ENCODE data around the gene KANSL1.
A peak's percentile ranks its signal among the peaks of the same experiment; 100 is the strongest.
"Not testable (repeated sequence)": the region's sequence is repeated elsewhere in the genome, so short reads cannot be mapped to it uniquely, and the experiment has no call there.

The KANSL1 gene

DNA sequence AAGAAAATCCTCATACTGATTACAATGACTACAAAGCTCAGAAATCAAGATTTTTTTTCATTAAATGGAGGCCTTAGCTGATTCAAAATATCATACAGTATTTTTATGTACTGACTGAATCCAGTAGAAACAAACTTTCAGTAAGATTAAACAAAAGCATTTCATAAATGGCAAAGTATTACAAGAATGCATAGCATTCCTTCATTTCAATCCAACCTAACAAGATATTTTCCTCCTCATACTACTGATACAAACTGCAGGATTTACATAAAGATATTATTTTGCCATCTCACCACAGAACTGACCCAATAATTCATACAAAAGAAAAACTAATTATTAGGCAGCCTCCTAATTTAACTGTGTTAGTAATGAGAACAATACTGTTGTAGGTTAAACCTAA lies 6.2 kb upstream of the KANSL1 start:
- Histone ChIP-seq H2AFZ (ENCODE audit: low read depth, low read length) (no peak overlapping the region), H3K9me3 (ENCODE audit: low read length) (no peaks in the 10 kb centered on the region), H3K4me1 (ENCODE audit: insufficient read depth, low read length) (peaks cover 4% of the 10 kb centered on the region), H3K4me3 (ENCODE audit: low read length) (no peak overlapping the region), H3K27me3 (ENCODE audit: insufficient read depth, low read length) (no peaks in the 10 kb centered on the region), H3K36me3 (ENCODE audit: insufficient read depth, low read length) (peaks cover 4% of the 10 kb centered on the region)

DNA sequence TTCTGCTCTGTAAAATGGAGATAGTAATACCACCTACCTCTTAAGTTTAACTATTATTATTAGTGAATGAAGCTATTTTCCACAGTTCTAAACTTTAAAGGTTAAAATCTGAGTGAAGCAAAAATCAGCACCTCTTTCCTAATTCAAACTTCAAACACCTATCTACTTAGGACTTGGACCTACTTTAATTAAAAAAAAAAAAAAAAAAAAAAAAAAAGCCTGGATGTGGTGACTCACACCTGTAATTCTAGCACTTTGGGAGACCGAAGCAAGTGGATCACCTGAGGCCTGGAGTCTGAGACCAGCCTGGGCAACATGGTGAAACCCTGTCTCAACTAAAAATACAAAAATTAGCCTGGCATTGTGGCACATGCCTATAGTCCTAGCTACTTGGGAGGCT lies 5.0 kb upstream of the KANSL1 start:
- H2AFZ ChIP-seq (ENCODE audit: low read depth, low read length), result no peak overlapping the region
- H3K4me3 ChIP-seq (ENCODE audit: low read length), result no peak overlapping the region
- peaks cover 7% of the 10 kb centered on the region for H3K4me1 ChIP-seq (ENCODE audit: insufficient read depth, low read length)
- no peaks in the 10 kb centered on the region for H3K27me3 ChIP-seq (ENCODE audit: insufficient read depth, low read length)
- peaks cover 4% of the 10 kb centered on the region for H3K36me3 ChIP-seq (ENCODE audit: insufficient read depth, low read length)
- H3K9me3 ChIP-seq (ENCODE audit: low read length), result no peaks in the 10 kb centered on the region

DNA sequence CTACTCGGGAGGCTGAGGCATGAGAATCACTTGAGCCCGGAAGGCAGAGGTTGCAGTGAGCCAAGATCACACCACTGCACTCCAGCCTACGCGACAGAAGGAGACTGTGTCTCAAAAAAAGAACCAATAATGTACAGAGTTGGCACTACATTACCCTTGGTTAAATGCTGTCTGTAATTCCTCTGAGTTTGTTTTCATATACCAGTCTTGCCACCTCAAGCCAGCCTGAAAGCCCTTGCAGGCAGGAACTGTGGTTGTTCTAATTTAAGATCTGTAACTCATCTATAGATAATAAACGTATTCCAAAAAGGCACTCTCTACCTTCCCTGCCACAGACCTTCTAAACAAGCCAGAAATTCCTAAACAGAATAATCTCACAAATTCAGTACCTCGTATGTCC lies 4.3 kb upstream of the KANSL1 start:
- Histone ChIP-seq H3K36me3 (ENCODE audit: insufficient read depth, low read length) (peaks cover 4% of the 10 kb centered on the region), H3K4me1 (ENCODE audit: insufficient read depth, low read length) (peaks cover 7% of the 10 kb centered on the region), H3K4me3 (ENCODE audit: low read length) (no peak overlapping the region), H3K27me3 (ENCODE audit: insufficient read depth, low read length) (no peaks in the 10 kb centered on the region), H2AFZ (ENCODE audit: low read depth, low read length) (no peak overlapping the region), H3K9me3 (ENCODE audit: low read length) (no peaks in the 10 kb centered on the region)

DNA sequence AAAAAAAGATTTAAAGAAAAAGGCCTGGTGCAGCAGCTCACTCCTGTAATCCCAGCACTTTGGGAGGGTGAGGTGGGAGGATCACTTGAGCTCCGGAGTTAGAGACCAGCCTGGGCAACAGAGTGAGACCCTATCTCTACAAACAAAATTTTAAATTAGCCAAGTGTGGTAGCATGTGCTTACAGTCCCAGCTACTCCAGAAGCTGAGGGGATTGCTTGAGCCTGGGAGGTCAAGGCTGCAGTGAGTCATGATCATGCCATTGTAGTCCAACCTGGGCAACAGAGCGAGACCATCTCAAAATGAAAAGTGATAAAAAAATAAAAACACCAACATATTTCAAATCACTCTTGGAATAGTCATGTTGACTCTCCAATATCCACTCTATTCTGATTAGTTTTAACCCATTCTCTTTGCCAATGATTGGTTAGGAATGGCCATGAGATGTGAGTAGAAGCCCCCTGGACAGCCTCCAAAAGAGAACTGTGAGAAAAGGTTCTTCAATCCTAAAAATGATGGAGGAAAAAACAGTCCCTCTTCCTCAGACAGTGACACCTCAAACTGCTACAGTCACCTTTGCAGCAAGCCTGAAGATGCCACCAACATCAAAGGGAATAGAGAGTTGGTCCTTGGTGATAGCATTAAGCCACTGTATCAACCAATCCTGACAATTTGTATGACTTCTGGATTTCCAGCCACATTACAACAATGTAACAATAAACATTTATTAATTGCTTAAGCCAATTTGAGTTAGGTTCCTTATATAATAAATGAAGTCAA lies 2.9 kb upstream of the KANSL1 start:
- H2AFZ ChIP-seq (ENCODE audit: low read depth, low read length), result no peak overlapping the region
- H3K4me1 ChIP-seq (ENCODE audit: insufficient read depth, low read length), result peaks cover 10% of the 10 kb centered on the region
- H3K9me3 ChIP-seq (ENCODE audit: low read length), result no peaks in the 10 kb centered on the region
- no peak overlapping the region for H3K4me3 ChIP-seq (ENCODE audit: low read length)
- H3K27me3 ChIP-seq (ENCODE audit: insufficient read depth, low read length), result no peaks in the 10 kb centered on the region
- H3K36me3 ChIP-seq (ENCODE audit: insufficient read depth, low read length), result peaks cover 4% of the 10 kb centered on the region

DNA sequence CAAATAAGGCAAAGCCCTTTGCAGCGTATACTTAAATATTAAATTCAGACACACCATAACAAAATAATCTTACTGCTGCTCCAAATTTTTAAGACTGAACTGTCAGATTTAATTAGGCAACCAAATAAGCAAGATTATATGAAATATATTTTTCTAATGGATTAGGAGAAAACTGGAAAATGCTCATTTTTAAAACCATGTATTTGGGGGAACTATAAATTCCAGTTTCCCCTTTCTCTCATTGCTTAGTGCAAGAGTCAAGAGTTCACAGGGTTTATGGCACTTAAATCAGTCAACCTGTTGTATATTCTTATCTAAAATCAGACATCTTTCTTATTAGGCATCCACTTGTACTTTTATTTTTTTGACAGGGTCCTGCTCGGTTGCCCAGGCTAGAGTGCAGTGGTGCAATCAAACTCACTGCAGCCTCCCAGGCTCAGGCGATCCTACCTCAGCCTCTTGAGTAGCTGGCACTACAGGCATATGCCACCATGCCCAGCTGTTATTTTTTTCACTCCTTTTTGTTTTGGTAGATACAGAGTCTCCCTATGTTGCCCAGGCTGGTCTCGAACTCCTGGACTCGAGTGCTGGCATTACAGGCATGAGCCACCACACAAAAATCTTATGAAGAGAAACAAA lies 2.1 kb upstream of the KANSL1 start:
- Histone ChIP-seq H3K36me3 (ENCODE audit: insufficient read depth, low read length) (peaks cover 4% of the 10 kb centered on the region), H3K4me3 (ENCODE audit: low read length) (no peak overlapping the region), H2AFZ (ENCODE audit: low read depth, low read length) (no peak overlapping the region), H3K4me1 (ENCODE audit: insufficient read depth, low read length) (peaks cover 17% of the 10 kb centered on the region), H3K27me3 (ENCODE audit: insufficient read depth, low read length) (no peaks in the 10 kb centered on the region), H3K9me3 (ENCODE audit: low read length) (no peaks in the 10 kb centered on the region)

DNA sequence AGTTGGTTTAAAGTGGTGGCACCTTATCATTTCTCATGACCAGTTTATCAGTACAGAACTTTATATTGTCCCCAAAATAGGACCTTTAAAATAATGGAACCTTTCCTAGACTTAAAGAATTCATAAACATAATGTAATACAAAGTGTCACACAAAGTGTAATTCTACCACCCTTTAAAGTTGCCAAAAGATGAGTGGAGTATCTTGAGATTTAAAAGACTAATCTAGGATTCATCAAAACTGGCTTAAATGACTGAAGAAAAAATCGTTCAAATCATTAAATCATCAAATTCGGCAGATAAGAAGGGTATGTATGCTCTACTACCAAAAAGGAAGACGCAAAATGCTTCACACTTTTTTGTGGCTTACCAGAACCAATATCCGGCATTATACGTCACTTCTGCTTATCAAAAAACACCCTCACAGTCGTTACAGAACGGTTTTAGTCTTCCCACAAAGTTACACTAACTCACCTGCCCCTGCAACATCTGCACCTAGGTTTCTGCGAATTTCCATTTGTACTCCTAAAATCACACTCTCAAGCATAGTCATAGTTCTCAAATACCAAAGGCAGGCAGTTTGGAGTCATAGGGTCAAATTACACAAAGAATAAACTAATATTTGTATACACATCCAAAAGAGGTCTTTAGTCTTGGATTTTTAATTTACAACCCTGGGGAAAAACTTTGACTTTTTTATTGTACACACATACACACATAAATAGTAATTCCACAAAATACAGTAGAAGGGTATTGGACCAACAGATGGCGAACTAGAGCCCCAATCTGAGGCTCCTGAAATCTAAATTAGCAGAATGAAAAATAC lies 1.4 kb upstream of the KANSL1 start:
- Histone ChIP-seq H3K9me3 (ENCODE audit: low read length) (no peaks in the 10 kb centered on the region), H3K36me3 (ENCODE audit: insufficient read depth, low read length) (peaks cover 4% of the 10 kb centered on the region), H3K4me1 (ENCODE audit: insufficient read depth, low read length) (peaks cover 23% of the 10 kb centered on the region), H3K4me3 (ENCODE audit: low read length) (peak overlapping the region; percentile 85), H2AFZ (ENCODE audit: low read depth, low read length) (peak overlapping the region; percentile 81), H3K27me3 (ENCODE audit: insufficient read depth, low read length) (no peaks in the 10 kb centered on the region)

DNA sequence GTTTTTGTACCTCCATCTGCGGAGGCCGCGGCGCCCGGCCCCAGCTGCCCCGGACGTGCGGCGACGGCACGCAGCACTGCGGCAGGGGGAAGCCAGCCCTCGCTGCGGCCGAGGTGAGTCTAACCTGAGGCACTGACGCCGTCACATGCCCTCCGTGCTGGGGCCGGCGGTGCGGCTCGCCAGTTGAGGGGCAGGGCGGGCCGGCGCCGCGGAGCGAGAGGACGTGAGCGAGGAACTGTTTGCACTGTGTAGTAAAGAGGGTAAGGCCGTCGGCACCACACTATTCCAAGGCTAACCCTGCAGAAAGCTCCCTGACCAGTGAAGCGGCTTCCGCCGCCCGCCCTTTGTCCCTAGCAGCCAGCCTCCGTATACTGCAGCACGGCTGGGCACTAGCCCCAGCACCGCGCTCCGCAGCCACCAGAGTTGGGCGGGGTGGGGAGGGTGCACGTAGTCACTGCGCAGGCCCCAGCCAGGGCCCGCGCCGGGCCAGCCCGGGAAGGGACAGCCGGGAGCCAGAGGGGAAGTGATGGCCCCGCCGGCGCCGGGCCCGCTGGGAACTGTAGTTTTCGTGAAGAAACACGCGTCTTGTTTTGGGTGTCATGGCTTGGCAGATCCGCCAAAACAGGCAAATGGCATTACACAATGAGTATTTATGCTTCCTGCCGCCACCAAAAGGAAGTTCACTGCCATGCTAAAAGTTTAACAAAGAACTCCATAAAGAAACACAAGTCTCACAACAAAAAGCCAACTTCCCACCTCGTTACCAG lies 580 bp upstream of the KANSL1 start:
- Histone ChIP-seq H3K9me3 (ENCODE audit: low read length) (no peaks in the 10 kb centered on the region), H3K27me3 (ENCODE audit: insufficient read depth, low read length) (no peaks in the 10 kb centered on the region), H3K4me1 (ENCODE audit: insufficient read depth, low read length) (peaks cover 23% of the 10 kb centered on the region), H2AFZ (ENCODE audit: low read depth, low read length) (peak overlapping the region; percentile 81), H3K36me3 (ENCODE audit: insufficient read depth, low read length) (peaks cover 4% of the 10 kb centered on the region), H3K4me3 (ENCODE audit: low read length) (peak overlapping the region; percentile 85)

DNA sequence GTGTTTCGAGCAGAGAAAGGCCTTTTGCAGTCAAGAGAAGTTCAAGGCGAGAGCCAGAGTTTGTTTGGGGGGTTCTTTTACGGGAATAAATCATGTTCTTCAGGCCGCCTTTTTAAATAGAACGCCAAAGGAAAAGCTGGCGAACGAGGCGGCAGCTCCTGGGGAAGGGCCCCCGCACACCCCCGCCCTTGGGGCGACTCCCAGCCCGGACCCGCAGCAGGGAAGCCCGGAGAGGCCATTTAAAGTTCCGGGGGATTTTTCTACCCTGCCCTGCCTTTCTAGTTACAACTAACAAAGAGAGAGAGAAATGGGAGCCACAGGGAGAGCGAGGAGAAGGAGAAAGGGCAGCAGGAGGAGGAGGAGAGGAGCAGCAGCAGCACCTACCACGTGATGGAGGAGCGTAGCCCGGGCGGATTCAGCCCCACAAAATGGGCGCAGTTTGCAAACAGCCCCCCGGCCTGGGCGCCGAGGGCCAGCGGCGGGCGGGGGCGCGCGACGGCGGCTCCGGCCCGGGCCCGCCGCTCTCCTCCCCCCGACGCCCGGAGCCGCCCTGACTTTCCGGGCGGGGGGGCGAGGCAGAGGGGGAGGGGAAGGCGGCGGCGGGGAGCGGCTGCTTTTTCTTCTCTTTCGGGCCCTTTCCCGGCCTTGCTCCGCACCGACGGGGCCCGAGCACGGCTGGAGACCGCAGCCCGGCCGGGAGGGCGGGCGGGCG lies 634 bp downstream of the KANSL1 start:
- Histone ChIP-seq H3K9me3 (ENCODE audit: low read length) (no peaks in the 10 kb centered on the region), H3K36me3 (ENCODE audit: insufficient read depth, low read length) (peaks cover 4% of the 10 kb centered on the region), H3K4me3 (ENCODE audit: low read length) (peak overlapping the region; percentile 85), H2AFZ (ENCODE audit: low read depth, low read length) (peak overlapping the region; percentile 67), H3K27me3 (ENCODE audit: insufficient read depth, low read length) (no peaks in the 10 kb centered on the region), H3K4me1 (ENCODE audit: insufficient read depth, low read length) (peaks cover 23% of the 10 kb centered on the region)

DNA sequence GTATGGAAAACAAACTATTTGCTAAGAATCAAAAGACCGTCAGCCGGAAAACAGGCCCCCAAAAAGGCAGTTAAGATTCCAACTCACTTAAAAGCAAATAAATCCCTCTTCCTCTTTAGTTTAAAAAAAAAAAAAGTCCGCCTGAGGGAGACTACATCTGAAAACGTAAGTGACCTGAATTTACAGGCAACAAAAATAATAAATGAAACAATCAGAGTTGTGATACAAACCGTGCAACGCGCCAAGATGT lies 1.1 kb downstream of the KANSL1 start:
- Histone ChIP-seq H3K9me3 (ENCODE audit: low read length) (no peaks in the 10 kb centered on the region), H3K4me3 (ENCODE audit: low read length) (peak overlapping the region; percentile 85), H2AFZ (ENCODE audit: low read depth, low read length) (peak overlapping the region; percentile 67), H3K4me1 (ENCODE audit: insufficient read depth, low read length) (peaks cover 23% of the 10 kb centered on the region), H3K36me3 (ENCODE audit: insufficient read depth, low read length) (peaks cover 4% of the 10 kb centered on the region), H3K27me3 (ENCODE audit: insufficient read depth, low read length) (no peaks in the 10 kb centered on the region)

DNA sequence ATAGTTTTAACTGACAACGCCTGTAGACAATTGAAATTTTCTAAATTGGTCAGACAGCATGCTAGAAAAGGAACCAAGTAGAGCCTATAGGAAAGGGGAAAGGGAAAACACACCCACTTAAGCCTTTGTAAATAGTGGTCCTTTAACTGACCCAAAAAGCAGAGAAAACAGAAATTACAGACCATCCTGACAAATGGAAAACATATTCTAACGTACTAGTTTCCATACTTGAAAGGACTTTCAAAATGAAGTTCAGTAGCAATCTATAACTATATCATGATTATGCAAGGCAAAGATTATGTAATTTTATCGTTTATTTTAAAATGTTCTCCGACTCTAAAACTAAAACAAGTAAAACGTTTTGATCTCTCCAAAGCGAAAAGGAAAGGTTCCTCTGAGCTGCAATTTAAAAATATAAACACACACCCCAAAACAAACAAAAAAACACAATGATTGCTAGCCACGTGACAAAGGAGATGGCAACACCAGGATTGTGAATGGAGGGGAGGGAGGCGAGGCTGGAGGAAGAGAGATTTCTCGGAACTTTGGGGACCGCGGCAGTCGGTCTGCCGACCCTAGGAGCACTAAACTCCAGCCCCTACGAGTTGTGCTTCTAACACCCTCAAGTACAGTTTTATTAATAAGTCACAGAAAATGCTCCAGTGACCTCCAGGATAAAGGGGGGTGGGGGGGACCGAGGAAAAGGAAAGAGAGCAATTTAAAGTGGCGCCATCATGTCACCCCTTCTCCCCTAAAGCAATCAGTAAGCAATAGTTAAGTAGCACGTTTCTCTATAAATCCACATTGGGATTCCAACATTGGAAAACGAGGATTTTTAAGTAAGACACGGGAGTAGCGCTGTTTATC lies 1.7 kb downstream of the KANSL1 start:
- Histone ChIP-seq H2AFZ (ENCODE audit: low read depth, low read length) (no peak overlapping the region), H3K36me3 (ENCODE audit: insufficient read depth, low read length) (peaks cover 4% of the 10 kb centered on the region), H3K9me3 (ENCODE audit: low read length) (no peaks in the 10 kb centered on the region), H3K4me3 (ENCODE audit: low read length) (peak overlapping the region; percentile 85), H3K4me1 (ENCODE audit: insufficient read depth, low read length) (peaks cover 23% of the 10 kb centered on the region), H3K27me3 (ENCODE audit: insufficient read depth, low read length) (no peaks in the 10 kb centered on the region)

DNA sequence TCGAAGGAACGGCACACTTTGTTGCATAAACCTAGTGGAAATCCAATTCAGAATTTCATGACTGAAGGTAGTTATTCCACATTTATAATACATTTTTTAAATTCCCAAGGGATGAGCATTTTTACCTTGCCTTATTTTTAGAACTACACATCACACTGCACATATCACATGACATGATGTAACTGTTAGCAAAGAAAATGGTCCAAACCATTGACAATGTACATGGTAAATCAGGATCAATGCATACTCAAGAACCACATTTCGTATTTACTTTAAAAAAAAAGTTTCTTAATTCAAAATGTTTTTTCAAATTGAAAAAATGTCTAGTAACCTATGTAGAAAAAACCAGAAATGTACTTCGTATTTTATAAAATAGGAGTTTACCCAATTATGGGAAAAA lies 2.5 kb downstream of the KANSL1 start:
- Histone ChIP-seq H2AFZ (ENCODE audit: low read depth, low read length) (no peak overlapping the region), H3K9me3 (ENCODE audit: low read length) (no peaks in the 10 kb centered on the region), H3K4me1 (ENCODE audit: insufficient read depth, low read length) (peaks cover 23% of the 10 kb centered on the region), H3K4me3 (ENCODE audit: low read length) (peak overlapping the region; percentile 85), H3K27me3 (ENCODE audit: insufficient read depth, low read length) (no peaks in the 10 kb centered on the region), H3K36me3 (ENCODE audit: insufficient read depth, low read length) (no peaks in the 10 kb centered on the region)

DNA sequence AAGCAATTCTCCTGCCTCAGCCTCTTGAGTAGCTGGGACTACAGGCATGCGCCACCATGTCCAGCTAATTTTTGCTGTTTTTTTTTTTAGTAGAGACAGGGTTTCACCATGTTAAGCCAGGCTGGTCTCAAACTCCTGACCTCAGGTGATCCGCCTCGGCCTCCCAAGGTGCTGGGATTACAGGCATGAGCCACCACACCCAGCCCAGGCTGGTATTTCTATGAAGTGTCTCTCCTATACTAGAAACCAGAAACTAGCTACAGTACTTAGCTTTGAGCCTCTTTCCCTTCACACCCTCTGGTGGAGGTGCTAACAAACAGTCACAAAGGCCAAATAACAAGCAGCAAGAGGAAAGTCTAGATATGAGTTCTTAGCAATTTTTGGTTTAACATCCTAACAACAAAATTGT lies 6.4 kb downstream of the KANSL1 start:
- not testable (repeated sequence) for H3K9me3 ChIP-seq (ENCODE audit: low read length); H3K27me3 ChIP-seq (ENCODE audit: insufficient read depth, low read length); H3K36me3 ChIP-seq (ENCODE audit: insufficient read depth, low read length); H3K4me3 ChIP-seq (ENCODE audit: low read length); H2AFZ ChIP-seq (ENCODE audit: low read depth, low read length)
- peaks cover 25% of the 10 kb centered on the region for H3K4me1 ChIP-seq (ENCODE audit: insufficient read depth, low read length)
